Bronchial epithelial cell (primary cell): ENCODE data around the gene USP40. TPM values are rescaled to one million over a fixed set of nuclear protein-coding genes. Genes with fewer than 3 reads are reported as not detected.

Experiments
- DNase-seq: peaks from one replicate; pipeline ENCODE4 v3.0.0-alpha.2; 2010; ENCODE audit warnings: low read depth
- FAIRE-seq: peaks from 2 replicates; lab custom pipeline; 2011; peaks lifted over from hg19 to GRCh38; lab: Jason Lieb, UNC
- H3K27me3 ChIP-seq: 2 replicates; pipeline ENCODE4 v1.5.1; 2011; ENCODE audit warnings: low read length; ENCODE audit not compliant: control insufficient read depth, insufficient read depth
- H3K36me3 ChIP-seq: 2 replicates; pipeline ENCODE4 v1.5.1; 2011; ENCODE audit warnings: low read length; ENCODE audit not compliant: control insufficient read depth, insufficient read depth
- H3K4me3 ChIP-seq: 2 replicates; pipeline ENCODE4 v1.5.1; 2011; ENCODE audit warnings: mild to moderate bottlenecking, low read depth, low read length, control low read depth
- CTCF ChIP-seq: IDR thresholded peaks from 2 replicates; pipeline ENCODE4 v1.5.1; 2011; ENCODE audit warnings: mild to moderate bottlenecking, moderate library complexity, low read length, control low read depth, inconsistent platforms; ENCODE audit not compliant: insufficient read depth, severe bottlenecking
- total RNA-seq: library from RNA; depleted of rRNA; stranded (reverse); fragments of >200 nt; gene quantifications from 2 replicates; pipeline ENCODE4 v1.2.1, GENCODE V29; 2014

USP40 gene
- total RNA-seq, 1 donor from 2014 or later, result 21.1 TPM

GRCh38 chr2:233461481-233461891 is 105.1 kb downstream of the USP40 start:
- FAIRE-seq, result no peak
- no peak for TF ChIP-seq CTCF
- no peaks in the 10 kb centered on the region for H3K36me3 ChIP-seq
- H3K4me3 ChIP-seq, result no peak overlapping the region
- H3K27me3 ChIP-seq, result no peaks in the 10 kb centered on the region
- no peak for DNase-seq

GRCh38 chr2:233460726-233461441 is 105.7 kb downstream of the USP40 start:
- Histone ChIP-seq H3K36me3 (no peaks in the 10 kb centered on the region), H3K4me3 (no peak overlapping the region), H3K27me3 (no peaks in the 10 kb centered on the region)
- no peak for TF ChIP-seq CTCF
- FAIRE-seq, result no peak
- DNase-seq, result no peak

GRCh38 chr2:233459426-233459825 is 107.2 kb downstream of the USP40 start:
- DNase-seq (no peak), FAIRE-seq (no peak)
- Histone ChIP-seq H3K4me3 (no peak overlapping the region), H3K27me3 (no peaks in the 10 kb centered on the region), H3K36me3 (no peaks in the 10 kb centered on the region)
- no peak for TF ChIP-seq CTCF

GRCh38 chr2:233458826-233459225 is 107.8 kb downstream of the USP40 start:
- peaks cover 1% of the 10 kb centered on the region for H3K36me3 ChIP-seq
- TF ChIP-seq CTCF, result no peak
- FAIRE-seq (no peak), DNase-seq (no peak)
- no peaks in the 10 kb centered on the region for H3K27me3 ChIP-seq
- H3K4me3 ChIP-seq, result no peak overlapping the region

GRCh38 chr2:233458031-233458610 is 108.5 kb downstream of the USP40 start:
- Histone ChIP-seq H3K4me3 (no peak overlapping the region), H3K27me3 (no peaks in the 10 kb centered on the region), H3K36me3 (peaks cover 1% of the 10 kb centered on the region)
- FAIRE-seq (no peak), DNase-seq (no peak)
- no peak for TF ChIP-seq CTCF

GRCh38 chr2:233457356-233457755 is 109.2 kb downstream of the USP40 start:
- DNase-seq (no peak), FAIRE-seq (no peak)
- H3K4me3 ChIP-seq, result no peak overlapping the region
- TF ChIP-seq CTCF, result no peak
- H3K27me3 ChIP-seq, result no peaks in the 10 kb centered on the region
- H3K36me3 ChIP-seq, result peaks cover 5% of the 10 kb centered on the region
